ENCODE data around the gene HMX2.

DNA sequence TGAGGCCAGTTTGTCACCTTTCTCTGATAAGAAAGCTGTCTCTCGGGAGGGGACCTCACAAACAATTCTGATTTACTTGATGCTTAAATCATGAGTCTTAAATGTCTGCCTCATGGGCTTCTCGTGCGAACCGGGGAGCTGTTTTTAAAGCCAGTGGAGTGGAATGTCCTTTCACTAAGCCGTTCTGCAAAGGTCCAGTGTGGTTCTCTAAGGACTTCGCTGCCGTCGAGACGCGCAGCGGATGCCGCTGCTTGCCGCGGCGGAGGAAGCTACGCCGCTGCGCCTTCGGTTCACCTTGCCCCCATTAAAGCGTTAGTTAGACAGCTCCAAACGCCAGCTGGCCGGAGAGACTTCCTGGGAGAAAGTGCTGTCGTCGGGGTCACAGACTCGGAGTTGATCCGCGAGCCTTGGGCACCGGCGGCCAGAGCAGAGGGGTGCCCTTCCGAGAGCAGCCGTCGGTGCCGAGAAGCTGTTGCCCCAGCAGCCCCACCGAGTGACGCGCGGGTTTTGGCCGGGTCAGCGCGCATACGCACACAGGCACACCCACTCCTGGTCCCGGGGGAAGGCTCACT, 13.5 kb upstream of the HMX2 start:
- TF ChIP-seq, protein P1, sequence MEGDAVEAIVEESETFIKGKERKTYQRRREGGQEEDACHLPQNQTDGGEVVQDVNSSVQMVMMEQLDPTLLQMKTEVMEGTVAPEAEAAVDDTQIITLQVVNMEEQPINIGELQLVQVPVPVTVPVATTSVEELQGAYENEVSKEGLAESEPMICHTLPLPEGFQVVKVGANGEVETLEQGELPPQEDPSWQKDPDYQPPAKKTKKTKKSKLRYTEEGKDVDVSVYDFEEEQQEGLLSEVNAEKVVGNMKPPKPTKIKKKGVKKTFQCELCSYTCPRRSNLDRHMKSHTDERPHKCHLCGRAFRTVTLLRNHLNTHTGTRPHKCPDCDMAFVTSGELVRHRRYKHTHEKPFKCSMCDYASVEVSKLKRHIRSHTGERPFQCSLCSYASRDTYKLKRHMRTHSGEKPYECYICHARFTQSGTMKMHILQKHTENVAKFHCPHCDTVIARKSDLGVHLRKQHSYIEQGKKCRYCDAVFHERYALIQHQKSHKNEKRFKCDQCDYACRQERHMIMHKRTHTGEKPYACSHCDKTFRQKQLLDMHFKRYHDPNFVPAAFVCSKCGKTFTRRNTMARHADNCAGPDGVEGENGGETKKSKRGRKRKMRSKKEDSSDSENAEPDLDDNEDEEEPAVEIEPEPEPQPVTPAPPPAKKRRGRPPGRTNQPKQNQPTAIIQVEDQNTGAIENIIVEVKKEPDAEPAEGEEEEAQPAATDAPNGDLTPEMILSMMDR (conservative IDR thresholded peaks at IDR 0.05; ENCODE audit: low read depth, low read length), result no peak
- no peak for TF ChIP-seq EZH2 (IDR thresholded peaks at IDR 0.05; ENCODE audit: low read length, unreplicated experiment)
